Retinal pigment epithelial cell (primary cell): Measurements from ENCODE around the gene EIF4G2.

Source experiments
- DNase-seq: peaks from one replicate; pipeline ENCODE4 v3.0.0-alpha.2; 2010; ENCODE audit warnings: low read depth
- H3K4me3 ChIP-seq: 2 replicates; pipeline ENCODE4 v1.5.1; 2011; ENCODE audit warnings: mild to moderate bottlenecking, low read length, control low read depth, moderate library complexity
- CTCF ChIP-seq: conservative IDR thresholded peaks from 2 replicates; pipeline ENCODE4 v1.5.1; 2011; ENCODE audit warnings: low read depth, low read length, control low read depth, inconsistent platforms

The EIF4G2 gene

GRCh38 chr11:10808553-10809372, at the start of gene EIF4G2:
Gene EIF4G2 (minus strand): TSS chr11:10808926.
- TF ChIP-seq CTCF, result no peak
- peak; percentile 96 for DNase-seq
- H3K4me3 ChIP-seq, result peak within 1 kb of the TSS; percentile 80

DNA sequence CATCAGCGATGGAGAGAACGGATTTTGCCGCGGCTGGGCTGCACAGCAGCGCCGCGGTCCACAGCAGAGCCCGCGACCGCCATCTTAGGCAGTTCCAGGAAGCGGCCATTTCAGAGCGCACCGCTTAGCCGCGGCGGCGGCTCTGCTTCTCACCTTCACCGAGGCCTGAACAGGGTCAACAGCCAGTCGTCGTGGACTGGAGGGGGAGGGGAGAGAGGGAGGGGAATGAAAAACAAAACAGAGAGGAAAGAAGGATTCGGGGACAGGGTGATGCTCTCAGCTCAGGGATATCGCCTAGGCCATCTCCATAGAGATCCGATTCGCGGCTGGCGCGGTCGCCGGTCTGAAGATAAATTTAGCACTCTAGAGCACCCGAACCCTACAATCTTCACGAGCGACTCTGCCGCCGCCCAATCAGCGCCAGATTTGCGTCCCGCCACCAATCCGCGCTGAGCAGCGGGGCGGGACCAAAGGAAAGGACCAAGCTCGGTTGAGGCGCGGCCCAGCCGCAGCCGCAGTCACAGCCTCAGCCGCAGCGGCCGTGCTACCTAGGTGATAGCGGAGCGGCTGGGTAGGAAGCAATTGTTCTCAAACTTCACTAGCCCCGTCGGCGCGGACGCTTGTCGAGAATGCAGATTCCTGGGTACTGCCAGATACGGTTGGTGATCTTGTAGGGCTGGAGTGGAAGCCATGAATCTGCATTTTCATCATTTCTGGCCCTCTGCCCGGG, 49.1 kb upstream of the EIF4G2 start, which contains the start of gene ZBED5:
Gene ZBED5 (minus strand): TSS at position 345 of the 730 bp plus-strand sequence. CDS start 3,108 bp downstream, outside the sequence.
- TF ChIP-seq CTCF, result no peak
- peak; percentile 91 for DNase-seq
- H3K4me3 ChIP-seq, result peak within 1 kb of the TSS; percentile 93

GRCh38 chr11:10857459-10857708, 48.7 kb upstream of the EIF4G2 start:
- DNase-seq, result no peak
- no peak for TF ChIP-seq CTCF
- H3K4me3 ChIP-seq, result peak overlapping the region; percentile 93

- TF ChIP-seq CTCF, result no peak
- H3K4me3 ChIP-seq, result peak overlapping the region; percentile 93
- DNase-seq, result no peak
These were observed 48.1 kb upstream of the EIF4G2 start for GRCh38 chr11:10856689-10857458.

DNA sequence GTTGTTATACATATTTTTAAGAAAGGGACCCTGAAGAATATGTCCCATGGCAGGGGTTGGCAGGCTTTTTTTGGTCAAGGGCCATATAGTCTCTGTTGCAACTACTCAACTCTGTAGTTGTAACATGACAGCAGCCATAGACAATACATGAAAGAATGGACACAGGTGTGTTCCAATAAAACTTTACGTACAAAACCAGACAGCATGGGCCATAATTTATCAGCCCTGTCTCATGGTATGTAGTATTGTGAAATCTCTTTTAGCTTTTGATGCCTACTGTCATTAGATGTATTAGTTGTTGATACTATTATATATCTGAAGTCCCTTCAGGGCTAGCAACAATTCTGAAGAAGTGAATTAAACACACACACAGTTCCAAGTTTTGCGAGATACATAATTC, 46.6 kb upstream of the EIF4G2 start:
- no peak for TF ChIP-seq CTCF
- no peak for DNase-seq
- H3K4me3 ChIP-seq, result no peak overlapping the region

GRCh38 chr11:10847960-10848860, 39.5 kb upstream of the EIF4G2 start:
- no peak for TF ChIP-seq CTCF
- no peak for DNase-seq
- H3K4me3 ChIP-seq, result no peak overlapping the region
